Measurements from ENCODE around the gene SLC45A2.
"Not testable (repeated sequence)": the region's sequence is repeated elsewhere in the genome, so short reads cannot be mapped to it uniquely, and the experiment has no call there.

DNA sequence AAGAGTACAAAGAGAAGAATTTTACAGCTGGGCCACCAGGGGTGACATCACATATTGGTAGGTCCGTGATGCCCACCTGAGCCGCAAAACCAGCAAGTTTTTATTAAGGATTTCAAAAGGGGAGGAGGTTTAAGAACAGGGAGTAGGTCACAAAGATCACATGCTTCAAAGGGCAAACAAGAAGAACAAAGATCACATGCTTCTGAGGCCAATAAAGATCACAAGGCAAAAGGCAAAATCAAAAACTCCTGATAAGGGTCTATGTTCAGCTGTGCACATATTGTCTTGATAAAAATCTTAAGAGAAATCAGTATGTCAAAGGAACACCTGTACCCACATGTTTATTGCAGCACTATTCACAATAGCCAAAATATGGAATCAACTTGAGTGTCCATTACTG lies 25.7 kb upstream of the SLC45A2 start:
- TF ChIP-seq POLR2A (IDR thresholded peaks at IDR 0.05; ENCODE audit: extremely low read depth, insufficient read length) = not testable (repeated sequence)
- TF ChIP-seq, protein P1, sequence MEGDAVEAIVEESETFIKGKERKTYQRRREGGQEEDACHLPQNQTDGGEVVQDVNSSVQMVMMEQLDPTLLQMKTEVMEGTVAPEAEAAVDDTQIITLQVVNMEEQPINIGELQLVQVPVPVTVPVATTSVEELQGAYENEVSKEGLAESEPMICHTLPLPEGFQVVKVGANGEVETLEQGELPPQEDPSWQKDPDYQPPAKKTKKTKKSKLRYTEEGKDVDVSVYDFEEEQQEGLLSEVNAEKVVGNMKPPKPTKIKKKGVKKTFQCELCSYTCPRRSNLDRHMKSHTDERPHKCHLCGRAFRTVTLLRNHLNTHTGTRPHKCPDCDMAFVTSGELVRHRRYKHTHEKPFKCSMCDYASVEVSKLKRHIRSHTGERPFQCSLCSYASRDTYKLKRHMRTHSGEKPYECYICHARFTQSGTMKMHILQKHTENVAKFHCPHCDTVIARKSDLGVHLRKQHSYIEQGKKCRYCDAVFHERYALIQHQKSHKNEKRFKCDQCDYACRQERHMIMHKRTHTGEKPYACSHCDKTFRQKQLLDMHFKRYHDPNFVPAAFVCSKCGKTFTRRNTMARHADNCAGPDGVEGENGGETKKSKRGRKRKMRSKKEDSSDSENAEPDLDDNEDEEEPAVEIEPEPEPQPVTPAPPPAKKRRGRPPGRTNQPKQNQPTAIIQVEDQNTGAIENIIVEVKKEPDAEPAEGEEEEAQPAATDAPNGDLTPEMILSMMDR (IDR thresholded peaks at IDR 0.05; ENCODE audit: low read depth, low read length) = not testable (repeated sequence)
- TF ChIP-seq, protein P2, sequence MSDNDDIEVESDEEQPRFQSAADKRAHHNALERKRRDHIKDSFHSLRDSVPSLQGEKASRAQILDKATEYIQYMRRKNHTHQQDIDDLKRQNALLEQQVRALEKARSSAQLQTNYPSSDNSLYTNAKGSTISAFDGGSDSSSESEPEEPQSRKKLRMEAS (IDR thresholded peaks at IDR 0.05; ENCODE audit: low read depth, low read length) = not testable (repeated sequence)

All from NB4 (cell line).